ENCODE results near the gene MLPH. TPM values are rescaled to one million over a fixed set of nuclear protein-coding genes. Genes with fewer than 3 reads are reported as not detected.

Gene MLPH
- total RNA-seq, 1 donor from 2014 or later: 34.6 TPM

DNA sequence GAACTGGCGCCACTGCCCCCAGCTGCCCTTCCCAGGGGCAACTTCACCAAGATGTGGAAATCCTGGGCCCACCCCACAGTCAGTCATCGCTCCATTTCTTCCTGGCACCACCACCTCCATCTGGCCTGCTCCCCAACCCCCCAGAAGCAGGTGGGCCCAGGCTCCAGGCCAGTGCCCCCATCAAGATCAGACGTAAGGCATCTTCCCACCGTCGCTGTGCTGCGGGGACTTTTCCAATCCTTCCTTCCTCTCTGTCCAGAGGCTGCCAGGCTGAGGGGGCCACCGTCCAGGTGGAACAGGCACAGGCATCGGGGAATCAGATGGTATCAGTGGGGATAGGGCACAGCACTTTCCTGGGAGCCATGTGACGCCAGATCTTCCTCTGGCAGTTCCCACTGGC lies 87.4 kb downstream of the MLPH start:
- no peak overlapping the region for H3K4me3 ChIP-seq
- H3K9me3 ChIP-seq: no peaks in the 10 kb centered on the region
- intact Hi-C loops (cut with DNase I): loop anchor here (10.0 kb wide), 1 partner anchor 450 kb away; no protein-coding TSS in a partner anchor
- peaks cover 22% of the 10 kb centered on the region for H3K4me1 ChIP-seq
- H3K27ac ChIP-seq: peak overlapping the region; percentile 63
- H3K36me3 ChIP-seq: no peaks in the 10 kb centered on the region
- DNase-seq (ENCODE audit: extremely low spot score in 2 of 2): no peak
- no peak for TF ChIP-seq POLR2AphosphoS5 (IDR thresholded peaks at IDR 0.05; ENCODE audit: insufficient read depth in 1 of 2, low read depth in 1 of 2)
- H3K27me3 ChIP-seq: no peaks in the 10 kb centered on the region

DNA sequence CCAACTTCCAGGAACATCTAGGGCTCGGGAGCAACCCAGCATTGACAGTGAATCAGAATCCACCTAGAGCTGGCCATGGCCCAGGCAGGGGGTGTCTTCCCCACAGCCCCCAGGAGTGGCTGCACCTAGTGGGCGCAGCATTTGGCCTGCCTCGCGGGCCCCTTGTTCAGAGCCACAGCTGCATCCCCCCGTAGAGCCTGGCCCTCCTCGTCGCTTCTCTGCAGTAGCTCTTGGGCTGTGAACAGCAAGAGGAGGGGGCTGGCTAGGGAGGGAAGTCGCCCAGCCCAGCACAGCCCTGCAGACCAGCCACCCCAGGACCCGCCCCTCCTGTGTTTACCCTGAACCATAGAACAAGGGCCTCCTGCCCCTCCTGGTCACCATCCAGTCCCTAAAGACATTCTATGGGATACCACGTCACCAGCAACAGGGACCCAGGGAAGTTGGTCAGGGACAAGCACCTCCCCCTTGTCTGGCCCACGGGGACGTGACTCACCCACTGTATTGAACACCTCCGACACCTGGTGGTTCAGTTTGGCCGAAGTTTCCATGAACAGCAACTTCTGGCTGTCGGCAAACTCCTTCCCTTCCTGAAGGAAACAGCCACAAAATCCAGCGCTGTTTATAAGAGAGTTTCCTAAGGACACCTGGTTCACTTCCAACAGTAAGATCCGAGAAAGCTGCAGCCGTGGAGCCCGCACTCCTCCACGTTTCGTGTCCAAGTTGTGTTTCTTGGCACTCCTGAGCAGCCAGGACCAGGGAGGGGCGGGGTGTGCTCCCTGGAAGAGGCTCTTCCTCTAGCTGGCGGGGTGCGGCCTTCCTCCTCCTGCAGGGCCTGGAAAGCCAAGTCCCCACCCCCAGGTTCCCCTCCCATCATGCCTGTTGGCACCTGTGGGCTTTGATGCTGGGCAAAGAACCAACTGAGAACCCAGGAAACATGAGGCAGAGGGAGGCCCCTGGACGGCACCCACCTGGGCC lies 88.1 kb downstream of the MLPH start:
- Histone ChIP-seq H3K4me3 (no peak overlapping the region), H3K36me3 (no peaks in the 10 kb centered on the region), H3K27me3 (no peaks in the 10 kb centered on the region), H3K9me3 (no peaks in the 10 kb centered on the region), H3K4me1 (peaks cover 22% of the 10 kb centered on the region), H3K27ac (peak overlapping the region; percentile 63)
- intact Hi-C loops (cut with DNase I): loop anchor here (10.0 kb wide), 1 partner anchor 450 kb away; no protein-coding TSS in a partner anchor
- TF ChIP-seq POLR2AphosphoS5 (IDR thresholded peaks at IDR 0.05; ENCODE audit: insufficient read depth in 1 of 2, low read depth in 1 of 2) (peak; percentile 22 to 42), CTCF (IDR thresholded peaks at IDR 0.05) (no peak)
- no peak for DNase-seq (ENCODE audit: extremely low spot score in 2 of 2)

- intact Hi-C loops (cut with DNase I): loop anchor here (10.0 kb wide), 1 partner anchor 451 kb away; no protein-coding TSS in a partner anchor
- TF ChIP-seq POLR2A (IDR thresholded peaks at IDR 0.05) (no peak), CTCF (IDR thresholded peaks at IDR 0.05) (no peak), POLR2AphosphoS5 (IDR thresholded peaks at IDR 0.05; ENCODE audit: insufficient read depth in 1 of 2, low read depth in 1 of 2) (no peak)
- no peaks in the 10 kb centered on the region for H3K9me3 ChIP-seq
- H3K27ac ChIP-seq: no peak overlapping the region
- no peaks in the 10 kb centered on the region for H3K36me3 ChIP-seq
- no peaks in the 10 kb centered on the region for H3K27me3 ChIP-seq
- peaks cover 22% of the 10 kb centered on the region for H3K4me1 ChIP-seq
- no peak for DNase-seq (ENCODE audit: extremely low spot score in 2 of 2)
- H3K4me3 ChIP-seq: no peak overlapping the region
These were observed 89.1 kb downstream of the MLPH start for GRCh38 chr2:237575869-237576862.

DNA sequence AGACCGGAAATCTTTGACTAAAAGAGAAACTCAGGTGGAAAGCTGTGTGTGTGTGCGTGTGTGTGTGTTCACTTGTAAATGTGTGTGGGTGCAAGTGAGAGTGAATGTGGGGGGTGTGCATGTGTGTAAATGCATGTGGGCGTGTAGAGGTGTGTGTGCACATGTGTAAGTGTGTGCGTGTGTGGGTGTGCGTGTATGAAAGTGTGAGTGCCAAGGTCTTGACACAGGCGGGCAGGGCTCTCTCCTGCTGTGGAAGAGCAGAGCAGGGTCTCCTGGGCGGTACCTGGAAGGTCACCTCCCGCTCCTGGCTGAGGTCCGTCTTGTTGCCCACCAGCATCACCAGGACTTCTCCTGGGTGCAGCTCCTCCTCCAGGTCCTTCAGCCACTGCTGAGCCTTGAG lies 89.9 kb downstream of the MLPH start:
- no peak for DNase-seq (ENCODE audit: extremely low spot score in 2 of 2)
- TF ChIP-seq CTCF (IDR thresholded peaks at IDR 0.05) (no peak), POLR2AphosphoS5 (IDR thresholded peaks at IDR 0.05; ENCODE audit: insufficient read depth in 1 of 2, low read depth in 1 of 2) (no peak), POLR2A (IDR thresholded peaks at IDR 0.05) (no peak)
- H3K36me3 ChIP-seq: no peaks in the 10 kb centered on the region
- H3K4me1 ChIP-seq: peaks cover 22% of the 10 kb centered on the region
- H3K27ac ChIP-seq: no peak overlapping the region
- H3K9me3 ChIP-seq: no peaks in the 10 kb centered on the region
- intact Hi-C loops (cut with DNase I): loop anchor here (10.0 kb wide), 1 partner anchor 452 kb away; no protein-coding TSS in a partner anchor
- H3K4me3 ChIP-seq: no peak overlapping the region
- no peaks in the 10 kb centered on the region for H3K27me3 ChIP-seq

DNA sequence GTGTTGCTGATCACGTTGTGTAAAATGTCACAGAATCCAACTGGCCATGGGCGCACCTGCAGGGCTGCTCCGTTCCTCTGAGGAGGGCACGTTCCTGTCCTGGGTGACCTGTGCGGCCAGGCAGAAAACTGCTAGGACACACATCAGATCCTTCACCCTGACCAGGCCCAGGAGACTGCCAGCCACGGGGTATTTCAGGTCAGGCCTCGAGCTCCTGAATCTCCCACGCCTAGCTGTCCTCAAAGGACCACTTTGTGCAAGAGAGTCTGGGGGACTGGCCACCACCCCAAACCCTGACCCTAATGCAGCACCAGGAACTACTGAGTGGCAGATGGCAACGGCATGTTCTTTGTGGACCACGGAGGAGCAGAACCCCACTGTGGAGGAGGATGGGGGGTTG lies 90.4 kb downstream of the MLPH start:
- no peak overlapping the region for H3K27ac ChIP-seq
- no peaks in the 10 kb centered on the region for H3K27me3 ChIP-seq
- DNase-seq (ENCODE audit: extremely low spot score in 2 of 2): no peak
- intact Hi-C loops (cut with DNase I): loop anchor here (10.0 kb wide), 1 partner anchor 453 kb away; no protein-coding TSS in a partner anchor
- no peaks in the 10 kb centered on the region for H3K9me3 ChIP-seq
- no peak for TF ChIP-seq POLR2A (IDR thresholded peaks at IDR 0.05)
- no peak overlapping the region for H3K4me3 ChIP-seq
- H3K36me3 ChIP-seq: no peaks in the 10 kb centered on the region
- H3K4me1 ChIP-seq: peaks cover 22% of the 10 kb centered on the region
